Peyer's patch (tissue), 4 donors: ENCODE measurements around the gene PACS2. TPM values are rescaled to one million over a fixed set of nuclear protein-coding genes. Genes with fewer than 3 reads are reported as not detected.
A peak's percentile ranks its signal among the peaks of the same experiment; 100 is the strongest.

Experiments
- DNase-seq, 3 donors: peaks; one replicate each; pipeline ENCODE4 v3.0.0-alpha.2; 2017 to 2019
- H3K27ac ChIP-seq, 4 donors: fragments of 200-600 bp; sonication (generic); one replicate each; pipeline ENCODE4 v1.5.1; 2016 to 2019
- H3K27me3 ChIP-seq, 2 donors: fragments of 200-600 bp; sonication (generic); one replicate each; pipeline ENCODE4 v1.5.1; 2019
- H3K36me3 ChIP-seq, 3 donors: fragments of 200-600 bp; sonication (generic); one replicate each; pipeline ENCODE4 v1.5.1; 2016 to 2019
- H3K4me1 ChIP-seq, 4 donors: fragments of 200-600 bp; sonication (generic); one replicate each; pipeline ENCODE4 v1.5.1; 2016 to 2019
- H3K4me3 ChIP-seq, 4 donors: fragments of 200-600 bp; sonication (generic); 1 replicate in 3 of 4; 2 replicates in 1 of 4; pipeline ENCODE4 v1.5.1; 2016 to 2019; ENCODE audit warnings: mild to moderate bottlenecking in 1 of 4
- H3K9me3 ChIP-seq, 4 donors: fragments of 200-600 bp; sonication (generic); one replicate each; pipeline ENCODE4 v1.5.1; 2016 to 2019; ENCODE audit warnings: mild to moderate bottlenecking in 1 of 4
- POLR2A ChIP-seq, 2 donors: fragments of 450-650 bp; IDR thresholded peaks; one replicate each; pipeline ENCODE4 v1.5.1; 2017; ENCODE audit warnings: antibody characterized with exemption in 2 of 2, mild to moderate bottlenecking in 2 of 2, moderate library complexity in 2 of 2
- total RNA-seq, 4 donors: library from RNA; depleted of rRNA; stranded (reverse); fragments of >200 nt; gene quantifications; one replicate each; pipeline ENCODE4 v1.1.0, GENCODE V29; 2016
- TF ChIP-seq, protein P1 (sequence below), 6 experiments: fragments of 450-650 bp in 4 of 6; fragments of 200-600 bp in 2 of 6; sonication (generic) in 1 of 6; IDR thresholded peaks; one replicate each; pipeline ENCODE4 v1.5.1; 2017 to 2019; ENCODE audit warnings: antibody characterized with exemption in 6 of 6, mild to moderate bottlenecking in 3 of 6, moderate library complexity in 1 of 6

The PACS2 gene
- total RNA-seq, 4 donors from 2014 or later, result 77.2 to 158 (median 126) TPM

- TF ChIP-seq, protein P1, sequence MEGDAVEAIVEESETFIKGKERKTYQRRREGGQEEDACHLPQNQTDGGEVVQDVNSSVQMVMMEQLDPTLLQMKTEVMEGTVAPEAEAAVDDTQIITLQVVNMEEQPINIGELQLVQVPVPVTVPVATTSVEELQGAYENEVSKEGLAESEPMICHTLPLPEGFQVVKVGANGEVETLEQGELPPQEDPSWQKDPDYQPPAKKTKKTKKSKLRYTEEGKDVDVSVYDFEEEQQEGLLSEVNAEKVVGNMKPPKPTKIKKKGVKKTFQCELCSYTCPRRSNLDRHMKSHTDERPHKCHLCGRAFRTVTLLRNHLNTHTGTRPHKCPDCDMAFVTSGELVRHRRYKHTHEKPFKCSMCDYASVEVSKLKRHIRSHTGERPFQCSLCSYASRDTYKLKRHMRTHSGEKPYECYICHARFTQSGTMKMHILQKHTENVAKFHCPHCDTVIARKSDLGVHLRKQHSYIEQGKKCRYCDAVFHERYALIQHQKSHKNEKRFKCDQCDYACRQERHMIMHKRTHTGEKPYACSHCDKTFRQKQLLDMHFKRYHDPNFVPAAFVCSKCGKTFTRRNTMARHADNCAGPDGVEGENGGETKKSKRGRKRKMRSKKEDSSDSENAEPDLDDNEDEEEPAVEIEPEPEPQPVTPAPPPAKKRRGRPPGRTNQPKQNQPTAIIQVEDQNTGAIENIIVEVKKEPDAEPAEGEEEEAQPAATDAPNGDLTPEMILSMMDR (IDR thresholded peaks at IDR 0.05), result peak; percentile 56 to 91 (median 74)
- no peak for TF ChIP-seq POLR2A (IDR thresholded peaks at IDR 0.05)
- DNase-seq, result peak; percentile 46 to 79 (median 76)
- Histone ChIP-seq H3K27me3 (peaks cover 0 to 8% of the 10 kb centered on the region in 2 donors), H3K36me3 (no peaks in the 10 kb centered on the region), H3K4me1 (peaks cover 0 to 29% (median 9%) of the 10 kb centered on the region in 4 donors), H3K9me3 (no peaks in the 10 kb centered on the region), H3K27ac (peak overlapping the region in 2 of 4 donors; percentile 33 to 62), H3K4me3 (peak overlapping the region; percentile 50 to 66 (median 54))
These were observed 100.2 kb downstream of the PACS2 start for GRCh38 chr14:105414456-105415371.

DNA sequence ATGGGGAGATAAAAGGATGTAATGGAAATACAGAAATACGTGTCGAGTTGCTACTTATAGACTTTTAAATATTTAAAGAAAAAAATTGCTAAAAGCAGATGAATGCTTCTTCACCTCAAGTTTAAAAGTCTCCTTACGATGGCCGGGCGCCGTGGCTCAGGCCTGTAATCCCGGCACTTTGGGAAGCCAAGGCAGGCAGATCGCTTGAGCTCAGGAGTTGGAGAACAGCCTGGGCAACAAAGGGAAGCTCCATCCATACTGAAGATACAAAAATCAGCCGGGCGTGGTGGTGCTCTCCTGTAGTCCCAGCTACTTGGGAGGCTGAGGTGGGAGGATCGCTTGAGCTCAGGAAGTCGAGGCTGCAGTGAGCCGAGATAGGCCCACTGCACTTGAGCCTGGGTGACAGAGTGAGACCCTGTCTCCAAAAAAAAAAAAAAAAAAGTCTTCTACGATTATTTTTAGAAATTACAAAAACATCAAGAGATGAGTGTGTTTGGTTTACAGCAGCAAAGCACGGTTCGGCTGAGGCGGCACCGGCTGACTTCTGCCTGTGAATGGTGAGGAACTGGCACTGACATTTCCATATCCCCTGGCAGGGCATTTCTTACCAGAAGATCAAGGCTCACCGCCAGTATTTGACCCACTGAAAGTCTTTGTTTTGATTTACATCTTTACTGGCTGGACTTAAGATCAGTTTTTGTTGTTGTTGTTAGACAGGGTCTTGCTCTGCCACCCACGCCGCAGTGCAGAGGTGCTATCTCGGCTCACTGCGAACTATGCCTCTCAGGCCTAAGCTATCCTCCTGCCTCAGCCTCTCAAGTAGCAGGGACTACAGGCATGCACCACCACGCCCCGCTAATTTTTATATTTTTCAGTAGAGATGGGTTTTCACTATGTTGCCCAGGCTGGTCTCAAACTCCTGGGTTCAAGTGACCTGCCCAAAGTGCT, 101.2 kb downstream of the PACS2 start:
- TF ChIP-seq, protein P1 (IDR thresholded peaks at IDR 0.05), result no peak
- no peak for TF ChIP-seq POLR2A (IDR thresholded peaks at IDR 0.05)
- Histone ChIP-seq H3K27me3 (peaks cover 0 to 4% of the 10 kb centered on the region in 2 donors), H3K27ac (no peak overlapping the region), H3K4me1 (peaks cover under 1 to 31% (median 14%) of the 10 kb centered on the region in 4 donors), H3K4me3 (peak overlapping the region in 3 of 4 donors; percentile 50 to 66 (median 56)), H3K9me3 (no peaks in the 10 kb centered on the region), H3K36me3 (no peaks in the 10 kb centered on the region)
- DNase-seq, result no peak

DNA sequence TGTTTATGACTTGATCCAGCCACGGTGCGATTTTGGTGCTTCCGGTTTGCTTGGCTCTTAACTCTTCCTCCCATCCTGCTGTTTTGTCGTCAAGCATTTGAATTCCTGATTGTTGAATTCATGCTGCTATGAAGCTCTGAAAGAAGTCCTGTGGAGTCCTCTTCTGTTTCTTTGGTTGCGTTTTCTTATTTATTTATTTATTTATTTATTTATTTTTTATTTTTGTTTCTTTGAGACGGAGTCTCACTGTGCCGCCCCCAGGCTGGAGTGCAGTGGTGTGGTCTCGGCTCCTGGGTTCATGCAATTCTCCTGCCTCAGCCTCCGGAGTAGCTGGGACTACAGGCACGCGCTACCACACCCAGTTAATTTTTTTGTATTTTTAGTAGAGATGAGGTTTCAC, 102.1 kb downstream of the PACS2 start:
- H3K27ac ChIP-seq, result no peak overlapping the region
- DNase-seq, result no peak
- TF ChIP-seq POLR2A (IDR thresholded peaks at IDR 0.05), result no peak
- TF ChIP-seq, protein P1 (IDR thresholded peaks at IDR 0.05), result no peak
- peaks cover 5 to 31% (median 17%) of the 10 kb centered on the region in 4 donors for H3K4me1 ChIP-seq
- H3K27me3 ChIP-seq, result no peaks in the 10 kb centered on the region
- no peaks in the 10 kb centered on the region for H3K9me3 ChIP-seq
- no peaks in the 10 kb centered on the region for H3K36me3 ChIP-seq
- no peak overlapping the region for H3K4me3 ChIP-seq

DNA sequence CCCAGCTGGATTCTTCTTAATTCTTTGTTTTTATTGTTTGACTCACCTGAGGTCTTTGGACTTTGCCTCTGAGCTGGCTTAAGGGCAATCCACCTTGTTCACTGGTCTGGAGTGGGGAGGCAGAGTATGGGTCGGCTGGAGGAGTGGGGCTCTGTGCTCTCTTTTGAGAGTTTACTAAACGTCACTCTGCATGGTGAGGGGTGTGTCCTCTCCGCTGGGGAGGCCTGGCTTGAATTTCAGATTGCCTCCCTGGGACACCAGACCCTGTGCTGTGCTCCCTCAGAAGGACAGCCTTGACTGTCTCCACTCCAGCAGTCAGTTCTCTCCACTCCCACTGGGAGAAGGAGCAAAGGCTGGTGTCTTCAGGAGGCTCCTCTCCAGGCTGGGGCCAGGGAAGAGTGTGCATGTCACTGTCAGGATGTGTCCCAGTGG, 103.2 kb downstream of the PACS2 start:
- H3K4me3 ChIP-seq, result no peak overlapping the region
- peak overlapping the region in 3 of 4 donors; percentile 36 to 88 (median 75) for H3K27ac ChIP-seq
- peak in 2 of 3 donors; percentile 63 to 66 for DNase-seq
- no peaks in the 10 kb centered on the region for H3K36me3 ChIP-seq
- H3K4me1 ChIP-seq, result peaks cover 5 to 37% (median 20%) of the 10 kb centered on the region in 4 donors
- TF ChIP-seq, protein P1 (IDR thresholded peaks at IDR 0.05), result peak in 1 of 6 experiments; percentile 4
- peak; percentile 35 to 51 for TF ChIP-seq POLR2A (IDR thresholded peaks at IDR 0.05)
- no peaks in the 10 kb centered on the region for H3K9me3 ChIP-seq
- no peaks in the 10 kb centered on the region for H3K27me3 ChIP-seq
